SK-N-SH treated with all-trans-retinoic acid at 6 μM for 48 hours (cell line): Measurements from ENCODE around the gene CBLB.
"Not testable (repeated sequence)": the region's sequence is repeated elsewhere in the genome, so short reads cannot be mapped to it uniquely, and the experiment has no call there.

ENCODE experiments used
- ATAC-seq: fragments of 200-7000 bp; cut with Tn5 transposase; 3 replicates; pipeline ENCODE4 v1.9.1; 2020; ENCODE audit warnings: mild to moderate bottlenecking, moderate library complexity
- ARNTL ChIP-seq: fragments of 450-650 bp; formaldehyde crosslinking; IDR thresholded peaks from 2 replicates; pipeline ENCODE4 v1.5.0; 2020; ENCODE audit warnings: low read depth, mild to moderate bottlenecking, moderate library complexity, borderline replicate concordance
- BACH2 ChIP-seq: fragments of 250-450 bp; sonication (Bioruptor Pico); IDR thresholded peaks from 2 replicates; pipeline ENCODE4 v1.9.0; 2021; ENCODE audit warnings: mild to moderate bottlenecking, borderline replicate concordance
- CREB5 ChIP-seq: fragments of 250-450 bp; sonication (Bioruptor Pico); IDR thresholded peaks from 2 replicates; pipeline ENCODE4 v1.5.1; 2020; ENCODE audit warnings: low read depth, mild to moderate bottlenecking, moderate library complexity
- CSDC2 ChIP-seq: fragments of 250-450 bp; sonication (Bioruptor Pico); IDR thresholded peaks from 2 replicates; pipeline ENCODE4 v1.5.0; 2020; ENCODE audit warnings: mild to moderate bottlenecking, moderate library complexity
- ESRRG ChIP-seq: fragments of 250-450 bp; sonication (Bioruptor Pico); IDR thresholded peaks from 2 replicates; pipeline ENCODE4 v1.6.1; 2021; ENCODE audit warnings: mild to moderate bottlenecking
- GLIS3 ChIP-seq: fragments of 250-450 bp; sonication (Bioruptor Pico); IDR thresholded peaks from 2 replicates; pipeline ENCODE4 v1.5.0; 2020; ENCODE audit warnings: mild to moderate bottlenecking, moderate library complexity
- ISL1 ChIP-seq: fragments of 250-450 bp; sonication (Bioruptor Pico); IDR thresholded peaks from 2 replicates; pipeline ENCODE4 v2.1.2; 2022; ENCODE audit warnings: mild to moderate bottlenecking, moderate library complexity
- OSR1 ChIP-seq: fragments of 250-450 bp; sonication (Bioruptor Pico); IDR thresholded peaks from 2 replicates; pipeline ENCODE4 v1.8.0; 2022; ENCODE audit warnings: moderate library complexity, mild to moderate bottlenecking, inconsistent platforms
- PPARA ChIP-seq: fragments of 250-450 bp; sonication (Bioruptor Pico); IDR thresholded peaks from 2 replicates; pipeline ENCODE4 v1.5.0; 2020; ENCODE audit warnings: mild to moderate bottlenecking, borderline replicate concordance
- RARB ChIP-seq: fragments of 250-450 bp; sonication (Bioruptor Pico); IDR thresholded peaks from 2 replicates; pipeline ENCODE4 v1.8.0; 2021; ENCODE audit warnings: mild to moderate bottlenecking, moderate library complexity
- SNAI2 ChIP-seq: fragments of 250-450 bp; sonication (Bioruptor Pico); IDR thresholded peaks from 2 replicates; pipeline ENCODE4 v1.5.0; 2020; ENCODE audit warnings: mild to moderate bottlenecking, moderate library complexity
- TCF4 ChIP-seq: fragments of 250-450 bp; sonication (Bioruptor Pico); IDR thresholded peaks from 2 replicates; pipeline ENCODE4 v1.8.0; 2021; ENCODE audit warnings: mild to moderate bottlenecking, moderate library complexity, borderline replicate concordance
- TSHZ2 ChIP-seq: fragments of 250-450 bp; sonication (Bioruptor Pico); IDR thresholded peaks from 2 replicates; pipeline ENCODE4 v1.5.0; 2020; ENCODE audit warnings: mild to moderate bottlenecking, moderate library complexity
- ZC3H10 ChIP-seq: fragments of 250-450 bp; sonication (Bioruptor Pico); IDR thresholded peaks from 2 replicates; pipeline ENCODE4 v1.5.1; 2021; ENCODE audit warnings: mild to moderate bottlenecking, moderate library complexity
- ZFP3 ChIP-seq: fragments of 250-450 bp; sonication (Bioruptor Pico); IDR thresholded peaks from 2 replicates; pipeline ENCODE4 v1.5.0; 2020; ENCODE audit warnings: mild to moderate bottlenecking, moderate library complexity
- ZFP30 ChIP-seq: fragments of 450-650 bp; formaldehyde crosslinking; IDR thresholded peaks from 2 replicates; pipeline ENCODE4 v1.5.0; 2022; ENCODE audit warnings: mild to moderate bottlenecking, moderate library complexity
- ZNF565 ChIP-seq: fragments of 450-650 bp; formaldehyde crosslinking; conservative IDR thresholded peaks from 2 replicates; pipeline ENCODE4 v1.5.0; 2020; ENCODE audit warnings: low read depth, mild to moderate bottlenecking, moderate library complexity
- ZNF70 ChIP-seq: fragments of 450-650 bp; formaldehyde crosslinking; IDR thresholded peaks from 2 replicates; pipeline ENCODE4 v1.5.0; 2020; ENCODE audit warnings: mild to moderate bottlenecking, moderate library complexity
- ZNF8 ChIP-seq: fragments of 450-650 bp; formaldehyde crosslinking; IDR thresholded peaks from 2 replicates; pipeline ENCODE4 v1.5.0; 2020; ENCODE audit warnings: mild to moderate bottlenecking, moderate library complexity
- TF ChIP-seq, protein P1 (sequence below): fragments of 250-450 bp; sonication (Bioruptor Pico); IDR thresholded peaks from 2 replicates; pipeline ENCODE4 v1.8.0; 2020; ENCODE audit warnings: mild to moderate bottlenecking, moderate library complexity, borderline replicate concordance
- TF ChIP-seq, protein P2 (sequence below): fragments of 250-450 bp; sonication (Bioruptor Pico); IDR thresholded peaks from 2 replicates; pipeline ENCODE4 v1.8.0; 2021; ENCODE audit warnings: low read depth, mild to moderate bottlenecking, moderate library complexity, borderline replicate concordance

Gene CBLB

DNA sequence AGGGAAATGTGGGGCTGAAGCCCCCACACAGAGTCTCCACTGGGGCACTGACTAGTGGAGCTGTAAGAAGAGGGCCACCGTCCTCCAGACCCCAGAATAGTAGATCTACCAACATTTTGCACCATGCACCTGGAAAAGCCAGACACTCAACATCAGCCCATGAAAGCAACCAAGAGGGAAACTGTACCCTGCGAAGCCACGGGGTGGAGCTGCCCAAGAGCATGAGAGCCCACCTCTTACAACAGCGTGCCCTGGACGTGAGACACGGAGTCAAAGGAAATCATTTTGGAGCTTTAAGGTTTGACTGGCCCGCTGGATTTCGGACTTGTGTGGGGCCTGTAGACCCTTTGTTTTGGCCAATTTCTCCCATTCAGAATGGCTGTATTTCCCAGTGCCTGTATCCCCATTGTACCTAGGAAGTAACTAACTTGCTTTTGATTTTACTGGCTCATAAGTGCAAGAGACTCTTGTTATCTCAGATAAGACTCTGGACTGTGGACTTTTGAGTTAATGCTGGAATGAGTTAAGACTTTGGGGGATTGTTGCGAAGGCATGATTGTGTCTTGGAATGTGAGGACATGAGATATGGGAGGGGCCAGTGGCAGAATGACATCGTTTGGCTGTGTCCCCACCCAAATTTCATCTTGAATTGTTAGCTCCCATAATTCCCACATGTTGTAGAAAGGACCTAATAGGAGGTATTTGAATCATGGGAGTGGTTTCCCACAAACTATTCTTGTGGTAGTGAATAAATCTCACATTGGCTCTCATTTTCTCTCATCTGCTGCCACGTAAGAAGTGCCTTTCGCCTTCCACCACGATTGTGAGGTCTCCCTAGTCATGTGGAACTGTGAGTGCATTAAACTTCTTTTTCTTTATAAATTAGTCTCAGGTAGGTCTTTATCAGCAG lies 105.8 kb downstream of the CBLB start:
- TF ChIP-seq ESRRG (CRISPR knock-in tag) (no peak), ZNF565 (CRISPR knock-in tag) (no peak), ZNF70 (no peak), PPARA (CRISPR knock-in tag) (no peak), GLIS3 (CRISPR knock-in tag) (no peak), CREB5 (CRISPR knock-in tag) (no peak), ZNF8 (no peak), ISL1 (CRISPR knock-in tag) (no peak), ARNTL (no peak), BACH2 (CRISPR knock-in tag) (no peak)
- TF ChIP-seq, protein P1, sequence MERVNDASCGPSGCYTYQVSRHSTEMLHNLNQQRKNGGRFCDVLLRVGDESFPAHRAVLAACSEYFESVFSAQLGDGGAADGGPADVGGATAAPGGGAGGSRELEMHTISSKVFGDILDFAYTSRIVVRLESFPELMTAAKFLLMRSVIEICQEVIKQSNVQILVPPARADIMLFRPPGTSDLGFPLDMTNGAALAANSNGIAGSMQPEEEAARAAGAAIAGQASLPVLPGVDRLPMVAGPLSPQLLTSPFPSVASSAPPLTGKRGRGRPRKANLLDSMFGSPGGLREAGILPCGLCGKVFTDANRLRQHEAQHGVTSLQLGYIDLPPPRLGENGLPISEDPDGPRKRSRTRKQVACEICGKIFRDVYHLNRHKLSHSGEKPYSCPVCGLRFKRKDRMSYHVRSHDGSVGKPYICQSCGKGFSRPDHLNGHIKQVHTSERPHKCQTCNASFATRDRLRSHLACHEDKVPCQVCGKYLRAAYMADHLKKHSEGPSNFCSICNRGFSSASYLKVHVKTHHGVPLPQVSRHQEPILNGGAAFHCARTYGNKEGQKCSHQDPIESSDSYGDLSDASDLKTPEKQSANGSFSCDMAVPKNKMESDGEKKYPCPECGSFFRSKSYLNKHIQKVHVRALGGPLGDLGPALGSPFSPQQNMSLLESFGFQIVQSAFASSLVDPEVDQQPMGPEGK (CRISPR knock-in tag): no peak
- TF ChIP-seq, protein P2, sequence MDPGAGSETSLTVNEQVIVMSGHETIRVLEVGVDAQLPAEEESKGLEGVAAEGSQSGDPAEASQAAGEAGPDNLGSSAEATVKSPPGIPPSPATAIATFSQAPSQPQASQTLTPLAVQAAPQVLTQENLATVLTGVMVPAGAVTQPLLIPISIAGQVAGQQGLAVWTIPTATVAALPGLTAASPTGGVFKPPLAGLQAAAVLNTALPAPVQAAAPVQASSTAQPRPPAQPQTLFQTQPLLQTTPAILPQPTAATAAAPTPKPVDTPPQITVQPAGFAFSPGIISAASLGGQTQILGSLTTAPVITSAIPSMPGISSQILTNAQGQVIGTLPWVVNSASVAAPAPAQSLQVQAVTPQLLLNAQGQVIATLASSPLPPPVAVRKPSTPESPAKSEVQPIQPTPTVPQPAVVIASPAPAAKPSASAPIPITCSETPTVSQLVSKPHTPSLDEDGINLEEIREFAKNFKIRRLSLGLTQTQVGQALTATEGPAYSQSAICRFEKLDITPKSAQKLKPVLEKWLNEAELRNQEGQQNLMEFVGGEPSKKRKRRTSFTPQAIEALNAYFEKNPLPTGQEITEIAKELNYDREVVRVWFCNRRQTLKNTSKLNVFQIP (CRISPR knock-in tag): no peak
- no peak for ATAC-seq

DNA sequence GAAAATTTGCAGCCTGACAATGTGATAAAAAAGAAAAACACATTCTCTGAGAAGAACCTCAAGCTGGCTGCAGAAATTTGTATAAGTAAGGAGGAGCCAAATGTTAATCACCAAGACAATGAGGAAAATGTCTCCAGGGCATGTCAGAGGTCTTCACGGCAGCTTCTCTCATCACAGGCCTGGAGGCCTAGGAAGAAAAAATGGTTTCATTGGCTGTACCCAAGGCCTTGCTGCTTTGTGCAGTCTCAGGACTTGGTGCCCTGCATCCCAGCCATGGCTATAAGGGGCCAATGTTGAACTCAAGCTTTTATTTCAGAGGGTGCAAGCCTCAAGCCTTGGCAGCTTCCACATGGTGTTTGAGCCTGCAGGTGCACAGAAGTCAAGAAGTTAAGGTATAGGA lies 106.6 kb downstream of the CBLB start:
- not testable (repeated sequence) for ATAC-seq

DNA sequence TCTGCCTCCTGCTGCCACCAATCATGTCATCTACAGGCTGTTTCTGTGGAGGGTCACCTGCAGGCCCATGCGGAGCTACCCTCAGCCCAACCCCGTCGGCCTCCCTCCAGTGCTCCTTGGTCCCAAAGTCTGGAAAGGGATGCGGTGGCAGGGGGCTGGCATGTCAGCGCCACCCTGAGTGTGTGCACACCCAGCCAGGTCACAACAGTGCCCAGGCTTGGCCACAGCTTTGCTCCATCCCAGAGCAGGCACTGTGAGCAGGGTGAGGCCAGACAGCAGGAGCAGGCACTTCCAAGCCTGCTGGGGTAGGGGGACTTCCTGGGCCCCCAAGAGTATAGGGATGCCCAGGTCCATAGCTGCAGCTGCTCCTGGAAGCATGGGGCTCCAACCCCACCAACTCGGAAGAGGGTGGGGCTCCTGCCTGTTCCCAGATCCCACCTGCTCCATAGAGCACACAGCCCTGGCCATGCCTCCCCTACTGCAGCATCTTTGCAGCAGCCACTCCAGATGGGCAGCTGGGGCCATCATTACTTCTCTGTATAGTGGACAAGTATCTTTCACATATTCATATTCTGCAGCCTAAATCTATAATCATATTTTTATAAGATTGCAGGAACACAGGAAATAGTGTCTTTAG lies 109.3 kb downstream of the CBLB start:
- no peak for ATAC-seq
- TF ChIP-seq ZNF70 (no peak), ZC3H10 (CRISPR knock-in tag) (no peak), BACH2 (CRISPR knock-in tag) (no peak), RARB (no peak), ESRRG (CRISPR knock-in tag) (no peak), ZFP3 (CRISPR knock-in tag) (no peak), ARNTL (no peak), ZFP30 (CRISPR knock-in tag) (no peak)
- TF ChIP-seq, protein P1 (CRISPR knock-in tag): no peak
- TF ChIP-seq, all 23 proteins: peak for 0

- no peak for ATAC-seq
- TF ChIP-seq BACH2 (CRISPR knock-in tag) (no peak), ISL1 (CRISPR knock-in tag) (no peak), SNAI2 (no peak), CSDC2 (CRISPR knock-in tag) (no peak), TSHZ2 (CRISPR knock-in tag) (no peak), TCF4 (no peak), CREB5 (CRISPR knock-in tag) (no peak), ZC3H10 (CRISPR knock-in tag) (no peak), GLIS3 (CRISPR knock-in tag) (no peak), ARNTL (no peak), ZFP30 (CRISPR knock-in tag) (no peak), RARB (no peak), ZNF8 (no peak), OSR1 (CRISPR knock-in tag) (no peak)
- TF ChIP-seq, protein P2 (CRISPR knock-in tag): no peak
These were observed 110.4 kb downstream of the CBLB start for GRCh38 chr3:105758451-105758850.
